OCI-LY7 (cell line): ENCODE results near the gene TMEFF1. TPM values are rescaled to one million over a fixed set of nuclear protein-coding genes. Genes with fewer than 3 reads are reported as not detected.

Experiments
- BruUV-seq: library from RNA; stranded (reverse); fragments of 400-500 nt; replicated peaks from 2 replicates; lab custom pipeline; 2021; lab: Mats Ljungman, UMichigan
- CTCF ChIA-PET: fragments of 300-600 bp; sonication (Branson Sonifier 250); formaldehyde crosslinking; loops from one replicate; lab custom pipeline; 2022; ENCODE audit warnings: antibody characterized with exemption; ENCODE audit not compliant: unreplicated experiment; lab: Charles Lee
- POLR2A ChIA-PET: fragments of 300-600 bp; sonication (Branson Sonifier 250); formaldehyde crosslinking; loops from one replicate; lab custom pipeline; 2022; ENCODE audit warnings: antibody characterized with exemption; lab: Charles Lee
- DNase-seq: peaks from one replicate; pipeline ENCODE4 v3.0.0-alpha.2; 2015; ENCODE audit warnings: low spot score
- H2AFZ ChIP-seq: fragments of 200-600 bp; sonication (generic), shearing (Covaris generic); 2 replicates; pipeline ENCODE4 v1.6.1; 2014; ENCODE audit warnings: mild to moderate bottlenecking, antibody characterized with exemption, low read length, moderate library complexity
- H3K27ac ChIP-seq: fragments of 200-600 bp; sonication (generic); 2 replicates; pipeline ENCODE4 v1.5.1; 2014; ENCODE audit warnings: mixed run types, low read depth, mild to moderate bottlenecking, moderate library complexity, low read length, inconsistent platforms; ENCODE audit not compliant: poor library complexity, severe bottlenecking
- H3K36me3 ChIP-seq: fragments of 200-600 bp; sonication (generic); 2 replicates; pipeline ENCODE4 v1.6.1; 2014; ENCODE audit warnings: mild to moderate bottlenecking, antibody characterized with exemption, low read length, moderate library complexity, mixed read lengths; ENCODE audit not compliant: insufficient read depth
- H3K4me1 ChIP-seq: fragments of 200-600 bp; sonication (generic); 2 replicates; pipeline ENCODE4 v1.5.1; 2014; ENCODE audit warnings: mild to moderate bottlenecking, low read length; ENCODE audit not compliant: insufficient read depth, poor library complexity, severe bottlenecking
- H3K4me2 ChIP-seq: fragments of 200-600 bp; sonication (generic); 2 replicates; pipeline ENCODE4 v1.6.1; 2014; ENCODE audit warnings: mild to moderate bottlenecking, low read length
- H3K4me3 ChIP-seq: fragments of 200-600 bp; sonication (generic); 2 replicates; pipeline ENCODE4 v1.5.1; 2014; ENCODE audit warnings: mild to moderate bottlenecking, low read depth, low read length; ENCODE audit not compliant: poor library complexity, severe bottlenecking
- H3K79me2 ChIP-seq: fragments of 200-600 bp; sonication (generic); 2 replicates; pipeline ENCODE4 v1.6.1; 2016; ENCODE audit warnings: low read depth, mild to moderate bottlenecking, low read length, moderate library complexity, mixed read lengths; ENCODE audit not compliant: insufficient read depth
- H3K9me2 ChIP-seq: fragments of 200-600 bp; sonication (generic); 2 replicates; pipeline ENCODE4 v1.6.1; 2016; ENCODE audit warnings: mild to moderate bottlenecking, low read length, mixed read lengths; ENCODE audit not compliant: insufficient read depth
- H3K9me3 ChIP-seq: fragments of 200-600 bp; sonication (generic); 2 replicates; pipeline ENCODE4 v1.6.1; 2014; ENCODE audit warnings: mild to moderate bottlenecking, mixed run types, low read length, mixed read lengths
- H4K20me1 ChIP-seq: fragments of 200-600 bp; sonication (generic); 2 replicates; pipeline ENCODE4 v1.6.1; 2014; ENCODE audit warnings: mild to moderate bottlenecking, antibody characterized with exemption, low read length, moderate library complexity, mixed read lengths; ENCODE audit not compliant: insufficient read depth
- CTCF ChIP-seq: fragments of 200-600 bp; sonication (generic); conservative IDR thresholded peaks from 2 replicates; pipeline ENCODE4 v1.5.1; 2014; ENCODE audit warnings: mild to moderate bottlenecking, antibody characterized with exemption, low read length, moderate library complexity, mixed read lengths
- EZH2phosphoT487 ChIP-seq: fragments of 200-600 bp; sonication (generic); IDR thresholded peaks from 2 replicates; pipeline ENCODE4 v1.6.1; 2018; ENCODE audit warnings: low read depth, borderline replicate concordance, mild to moderate bottlenecking, mixed run types, antibody characterized with exemption, low read length, moderate library complexity, mixed read lengths
- intact Hi-C: fragments of 100-400 bp; cut with micrococcal nuclease; formaldehyde crosslinking; loops from one replicate; pipeline ENCODE4 v1.10.0; 2022; ENCODE audit not compliant: unreplicated experiment
- total RNA-seq, 2 experiments: library from RNA; depleted of rRNA in 1 of 2; stranded (reverse); fragments of >200 nt in 1 of 2; shearing (Covaris generic) in 1 of 2; gene quantifications; 2 replicates each; pipeline ENCODE4 v1.2.3, GENCODE V29; 2014 to 2022

TMEFF1 gene
- total RNA-seq, 2 experiments from 2014 or later = 3.6 to 4.7 TPM

- intact Hi-C loops = no loop called here
- no peak overlapping the region for H3K4me3 ChIP-seq
- ChIA-PET CTCF (no interaction called here), POLR2A (no interaction called here)
- no peak for DNase-seq
- H3K27ac ChIP-seq = no peak overlapping the region
- no peaks in the 10 kb centered on the region for H3K36me3 ChIP-seq
- TF ChIP-seq EZH2phosphoT487 (no peak), CTCF (no peak)
- no peaks in the 10 kb centered on the region for H3K79me2 ChIP-seq
- H2AFZ ChIP-seq = no peak overlapping the region
- H4K20me1 ChIP-seq = no peaks in the 10 kb centered on the region; the same call in 1 of the 2 replicates
- no TSS peak for BruUV-seq
- H3K9me2 ChIP-seq = no peaks in the 10 kb centered on the region
- H3K4me2 ChIP-seq = no peak overlapping the region
- peaks cover 19% of the 10 kb centered on the region for H3K4me1 ChIP-seq
- H3K9me3 ChIP-seq = no peaks in the 10 kb centered on the region
Observed at GRCh38 chr9:100486479-100487176, 13.7 kb downstream of the TMEFF1 start.

- Histone ChIP-seq H3K4me1 (peaks cover 31% of the 10 kb centered on the region), H3K9me2 (no peaks in the 10 kb centered on the region), H3K79me2 (no peaks in the 10 kb centered on the region), H3K27ac (no peak overlapping the region), H3K4me3 (no peak overlapping the region), H3K4me2 (no peak overlapping the region), H2AFZ (no peak overlapping the region), H4K20me1 (no peaks in the 10 kb centered on the region; the same call in 1 of the 2 replicates), H3K36me3 (no peaks in the 10 kb centered on the region), H3K9me3 (no peaks in the 10 kb centered on the region)
- CTCF ChIA-PET = no interaction called here
- intact Hi-C loops = no loop called here
- no TSS peak for BruUV-seq
- TF ChIP-seq EZH2phosphoT487 = no peak
- DNase-seq = no peak
- POLR2A ChIA-PET = no interaction called here
Observed at GRCh38 chr9:100488177-100488576, 15.2 kb downstream of the TMEFF1 start.

- TF ChIP-seq CTCF (no peak), EZH2phosphoT487 (no peak)
- Histone ChIP-seq H2AFZ (peak overlapping the region; percentile 33; the same call in 1 of the 2 replicates), H3K27ac (no peak overlapping the region), H3K79me2 (no peaks in the 10 kb centered on the region), H3K9me3 (no peaks in the 10 kb centered on the region), H3K4me3 (no peak overlapping the region), H3K4me1 (peaks cover 38% of the 10 kb centered on the region), H3K36me3 (no peaks in the 10 kb centered on the region), H3K9me2 (no peaks in the 10 kb centered on the region), H3K4me2 (peak overlapping the region; percentile 38), H4K20me1 (no peaks in the 10 kb centered on the region; the same call in 1 of the 2 replicates)
- DNase-seq = no peak
- intact Hi-C loops = no loop called here
- POLR2A ChIA-PET = no interaction called here
- no TSS peak for BruUV-seq
- CTCF ChIA-PET = no interaction called here
Observed at GRCh38 chr9:100489836-100490235, 16.9 kb downstream of the TMEFF1 start.
